ENCODE data around the gene PTPRD.

PTPRD gene

DNA sequence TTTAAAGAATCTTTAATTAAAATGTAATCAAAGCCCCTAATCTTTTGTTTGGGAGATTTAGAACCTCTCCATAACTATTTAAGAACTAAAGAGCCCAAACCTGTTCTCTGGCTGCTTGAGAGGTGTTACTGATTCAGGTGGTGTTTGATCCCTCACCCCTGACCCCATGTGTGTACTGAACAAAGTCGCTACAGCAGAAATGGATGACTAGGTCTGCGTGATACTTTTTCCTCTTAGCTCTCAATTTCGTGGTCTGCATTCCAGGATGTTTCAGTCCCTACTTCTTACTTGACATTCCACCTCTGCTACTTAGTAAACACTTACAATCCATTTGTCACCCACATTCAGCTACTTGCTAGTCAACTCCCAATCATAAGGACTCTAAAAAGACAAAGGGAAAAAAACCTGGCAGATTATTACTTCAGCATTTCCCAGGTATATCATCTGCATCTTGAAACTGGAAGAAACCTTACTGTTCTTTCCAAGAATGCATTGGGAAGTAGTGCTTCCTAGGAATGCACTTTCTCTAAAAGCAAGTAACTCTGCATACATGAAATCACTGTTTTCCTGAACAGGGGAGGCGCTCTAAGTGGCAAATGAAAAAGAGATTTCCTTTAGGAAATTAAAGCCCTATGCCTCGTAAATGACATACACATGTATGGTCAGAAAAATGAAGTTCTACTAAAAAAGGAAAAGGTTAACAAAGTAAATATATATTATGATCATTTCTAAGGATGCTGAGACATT lies 1091.6 kb downstream of the PTPRD start:
- H3K4me3 ChIP-seq (ENCODE audit: low read length): no peak overlapping the region
- TF ChIP-seq, protein P1, sequence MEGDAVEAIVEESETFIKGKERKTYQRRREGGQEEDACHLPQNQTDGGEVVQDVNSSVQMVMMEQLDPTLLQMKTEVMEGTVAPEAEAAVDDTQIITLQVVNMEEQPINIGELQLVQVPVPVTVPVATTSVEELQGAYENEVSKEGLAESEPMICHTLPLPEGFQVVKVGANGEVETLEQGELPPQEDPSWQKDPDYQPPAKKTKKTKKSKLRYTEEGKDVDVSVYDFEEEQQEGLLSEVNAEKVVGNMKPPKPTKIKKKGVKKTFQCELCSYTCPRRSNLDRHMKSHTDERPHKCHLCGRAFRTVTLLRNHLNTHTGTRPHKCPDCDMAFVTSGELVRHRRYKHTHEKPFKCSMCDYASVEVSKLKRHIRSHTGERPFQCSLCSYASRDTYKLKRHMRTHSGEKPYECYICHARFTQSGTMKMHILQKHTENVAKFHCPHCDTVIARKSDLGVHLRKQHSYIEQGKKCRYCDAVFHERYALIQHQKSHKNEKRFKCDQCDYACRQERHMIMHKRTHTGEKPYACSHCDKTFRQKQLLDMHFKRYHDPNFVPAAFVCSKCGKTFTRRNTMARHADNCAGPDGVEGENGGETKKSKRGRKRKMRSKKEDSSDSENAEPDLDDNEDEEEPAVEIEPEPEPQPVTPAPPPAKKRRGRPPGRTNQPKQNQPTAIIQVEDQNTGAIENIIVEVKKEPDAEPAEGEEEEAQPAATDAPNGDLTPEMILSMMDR (IDR thresholded peaks at IDR 0.05; ENCODE audit: insufficient read depth, low read depth, low read length, missing control alignments): no peak
- no peak for DNase-seq (ENCODE audit: low read depth)

DNA sequence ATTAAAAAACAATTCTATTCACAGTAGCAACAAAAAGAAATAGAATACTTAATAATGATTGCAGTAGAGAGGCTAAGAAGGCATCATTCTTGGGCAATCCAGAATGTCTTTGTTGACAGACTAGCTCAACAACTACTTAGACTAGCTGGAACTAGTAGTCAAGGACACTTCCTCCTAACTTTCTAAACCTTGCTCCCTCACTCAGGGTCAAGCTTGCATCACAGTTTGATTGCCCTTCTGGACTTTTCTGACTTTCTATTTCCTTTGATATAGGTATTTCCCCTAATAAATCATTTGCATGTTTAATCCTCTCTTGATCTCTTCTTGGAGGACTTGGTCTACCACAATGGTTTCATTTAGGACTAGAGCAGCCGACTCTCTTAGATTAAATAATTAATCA lies 1107.9 kb downstream of the PTPRD start:
- TF ChIP-seq, protein P1 (IDR thresholded peaks at IDR 0.05; ENCODE audit: insufficient read depth, low read depth, low read length, missing control alignments): no peak
- no peak overlapping the region for H3K4me3 ChIP-seq (ENCODE audit: low read length)
- peak; percentile 10 for DNase-seq (ENCODE audit: low read depth)

DNA sequence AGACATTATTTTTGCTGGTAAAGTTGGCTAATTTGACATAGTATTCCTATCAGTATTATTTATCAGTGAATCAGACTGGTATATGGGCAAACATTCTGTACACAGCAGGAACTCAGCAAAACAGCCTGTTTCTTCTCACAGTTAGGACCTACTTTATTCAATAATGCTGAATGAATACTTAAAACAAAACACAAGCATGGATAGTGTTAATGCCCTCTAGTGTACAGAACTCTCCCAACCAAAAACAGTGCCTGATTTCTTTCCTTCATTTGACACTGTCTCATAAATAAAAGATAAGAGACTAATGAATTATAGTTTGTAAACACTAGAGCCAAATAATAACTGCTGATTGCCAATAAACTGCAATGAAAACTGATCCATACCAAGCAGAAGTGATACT lies 1113.3 kb downstream of the PTPRD start:
- TF ChIP-seq, protein P1 (IDR thresholded peaks at IDR 0.05; ENCODE audit: insufficient read depth, low read depth, low read length, missing control alignments): no peak
- no peak overlapping the region for H3K4me3 ChIP-seq (ENCODE audit: low read length)
- no peak for DNase-seq (ENCODE audit: low read depth)

DNA sequence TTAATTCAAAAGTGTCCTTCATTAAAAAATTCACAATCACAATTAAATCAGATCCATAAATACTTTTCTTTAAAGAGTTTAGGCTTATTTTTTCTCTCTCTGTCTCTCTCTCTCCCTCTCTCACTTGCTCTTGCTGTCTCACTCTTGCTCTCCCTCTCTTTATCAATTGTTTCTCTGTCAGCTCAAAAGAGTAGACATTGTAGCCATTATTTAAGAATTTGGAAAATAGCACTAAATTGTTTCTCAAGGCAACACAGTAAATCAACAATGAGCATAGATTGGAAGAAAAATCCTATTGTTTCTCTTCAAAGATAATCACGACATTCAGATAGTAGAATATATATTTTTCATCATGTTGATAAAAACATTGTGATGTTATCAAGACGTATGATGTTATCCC lies 1114.0 kb downstream of the PTPRD start:
- TF ChIP-seq, protein P1 (IDR thresholded peaks at IDR 0.05; ENCODE audit: insufficient read depth, low read depth, low read length, missing control alignments): no peak
- DNase-seq (ENCODE audit: low read depth): no peak
- H3K4me3 ChIP-seq (ENCODE audit: low read length): no peak overlapping the region

DNA sequence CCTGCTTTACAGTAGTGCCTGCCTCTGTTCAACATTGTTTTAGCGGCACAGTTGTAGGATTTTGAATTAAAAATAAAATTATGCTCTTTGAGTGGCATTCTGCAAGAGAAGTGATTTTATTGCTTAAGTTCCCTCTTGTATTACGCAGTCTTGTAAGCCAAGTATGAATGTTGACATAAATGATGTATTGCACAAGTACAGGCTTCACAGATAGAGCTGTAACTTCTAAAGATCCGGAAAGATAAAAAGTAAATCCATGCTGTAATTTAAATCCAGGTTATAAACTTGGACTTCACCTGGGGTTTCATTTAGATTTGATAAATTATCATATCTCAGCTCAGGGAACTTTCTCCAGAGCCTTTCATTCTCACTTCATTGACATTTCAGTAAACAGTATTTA lies 1114.7 kb downstream of the PTPRD start:
- peak; percentile 14 for DNase-seq (ENCODE audit: low read depth)
- no peak overlapping the region for H3K4me3 ChIP-seq (ENCODE audit: low read length)
- TF ChIP-seq, protein P1 (IDR thresholded peaks at IDR 0.05; ENCODE audit: insufficient read depth, low read depth, low read length, missing control alignments): no peak

DNA sequence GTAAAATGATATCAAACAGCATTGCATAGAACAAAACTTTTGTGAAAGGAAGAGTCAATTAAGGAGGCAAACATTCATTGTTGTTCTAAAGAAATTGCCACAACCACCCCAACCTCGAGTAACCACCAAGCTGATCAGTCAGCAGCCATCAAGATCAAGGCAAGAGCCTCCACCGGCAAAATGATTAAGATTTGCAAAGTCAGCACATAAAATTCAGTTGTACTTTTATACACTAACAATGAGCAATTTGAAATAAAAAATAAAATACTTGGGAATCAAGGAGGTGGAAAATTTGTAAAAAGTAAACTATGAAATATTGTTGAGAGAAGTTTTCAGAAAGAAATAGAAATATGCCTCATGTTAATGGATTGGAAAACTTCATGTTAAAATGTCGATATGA lies 1118.5 kb downstream of the PTPRD start:
- TF ChIP-seq, protein P1 (IDR thresholded peaks at IDR 0.05; ENCODE audit: insufficient read depth, low read depth, low read length, missing control alignments): no peak

DNA sequence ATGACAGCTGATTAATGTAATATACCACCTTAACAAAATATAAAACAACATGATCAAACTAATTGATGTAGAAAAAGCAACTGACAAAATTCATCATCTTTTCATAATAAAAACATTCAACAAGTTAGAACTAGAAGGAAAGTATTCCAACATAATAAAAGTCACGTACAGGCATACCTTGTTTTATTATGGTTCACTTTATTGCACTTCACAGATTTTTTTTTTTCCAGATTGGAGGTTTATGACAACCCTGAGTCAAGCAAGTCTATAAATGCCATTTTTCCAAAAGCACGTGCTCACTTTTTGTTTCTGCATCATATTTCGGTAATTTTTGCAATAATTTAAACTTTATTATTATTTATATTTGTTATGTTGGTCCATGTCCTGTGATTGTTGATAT lies 1120.3 kb downstream of the PTPRD start:
- TF ChIP-seq, protein P1 (IDR thresholded peaks at IDR 0.05; ENCODE audit: insufficient read depth, low read depth, low read length, missing control alignments): no peak
- no peak for DNase-seq (ENCODE audit: low read depth)
- no peak overlapping the region for H3K4me3 ChIP-seq (ENCODE audit: low read length)

More for the DNA sequence above, 1118.5 kb downstream of the PTPRD start:
- no peak for DNase-seq (ENCODE audit: low read depth)
- H3K4me3 ChIP-seq (ENCODE audit: low read length): no peak overlapping the region

Measured in epithelial cell of esophagus (primary cell).